Erythroblast (primary cell): ENCODE results near the gene ABCC2.
"Not testable (repeated sequence)": the region's sequence is repeated elsewhere in the genome, so short reads cannot be mapped to it uniquely, and the experiment has no call there.

Experiments
- DNase-seq, 2 experiments: peaks; one replicate each; lab custom pipeline; 2025; lab: John Stamatoyannopoulos, UW
- GATA1 ChIP-seq: IDR thresholded peaks from 2 replicates; pipeline ENCODE4 v1.6.1; 2011; ENCODE audit warnings: low read depth, mild to moderate bottlenecking, control low read depth, low read length, moderate library complexity
- POLR2A ChIP-seq: IDR thresholded peaks from 2 replicates; pipeline ENCODE4 v1.6.1; 2011; ENCODE audit warnings: mild to moderate bottlenecking, low read length

The ABCC2 gene

GRCh38 chr10:99894613-99895012 lies 112.2 kb downstream of the ABCC2 start:
- TF ChIP-seq POLR2A, result no peak
- no peak for TF ChIP-seq GATA1

GRCh38 chr10:99895066-99895465 lies 112.6 kb downstream of the ABCC2 start:
- DNase-seq, result not testable (repeated sequence)

More at GRCh38 chr10:99894613-99895012, 112.2 kb downstream of the ABCC2 start:
- no peak for DNase-seq

- TF ChIP-seq GATA1 (no peak), POLR2A (no peak)
- DNase-seq, result no peak
These were observed 113.4 kb downstream of the ABCC2 start for GRCh38 chr10:99895867-99896266.
